ENCODE measurements around the gene NINJ1.

GRCh38 chr9:93128715-93129224 is 5.3 kb downstream of the NINJ1 start:
- TF ChIP-seq CTCF (IDR thresholded peaks at IDR 0.05) (no peak), POLR2A (IDR thresholded peaks at IDR 0.05) (no peak)
